Keratinocyte (primary cell): ENCODE measurements around the gene ACTG1. TPM values are rescaled to one million over a fixed set of nuclear protein-coding genes. Genes with fewer than 3 reads are reported as not detected.

Experiments
- DNase-seq: peaks from one replicate; pipeline ENCODE4 v3.0.0-alpha.2; 2011; ENCODE audit warnings: low read depth, missing footprints, low spot score
- FAIRE-seq: peaks from 2 replicates; lab custom pipeline; 2011; peaks lifted over from hg19 to GRCh38; lab: Jason Lieb, UNC
- H2AFZ ChIP-seq: 2 replicates; pipeline ENCODE4 v1.6.0; 2012; ENCODE audit warnings: low read length, control low read depth, inconsistent platforms; ENCODE audit not compliant: control insufficient read depth
- H3K27ac ChIP-seq: 2 replicates; pipeline ENCODE4 v1.5.1; 2011; ENCODE audit warnings: low read length; ENCODE audit not compliant: control insufficient read depth, insufficient read depth
- H3K27me3 ChIP-seq: 3 replicates; pipeline ENCODE4 v1.6.0; 2011; ENCODE audit warnings: low read length; ENCODE audit not compliant: control insufficient read depth, insufficient read depth; ENCODE audit errors: extremely low read depth
- H3K36me3 ChIP-seq, 2 experiments: 2 replicates in 1 of 2; 3 replicates in 1 of 2; pipeline ENCODE4 v1.5.1; 2011; ENCODE audit warnings: low read length in 2 of 2, mild to moderate bottlenecking in 1 of 2; ENCODE audit not compliant: control insufficient read depth in 2 of 2, insufficient read depth in 2 of 2; ENCODE audit errors: extremely low read depth in 1 of 2
- H3K4me1 ChIP-seq: 3 replicates; pipeline ENCODE4 v1.5.1; 2011; ENCODE audit warnings: low read length; ENCODE audit not compliant: control insufficient read depth, insufficient read depth; ENCODE audit errors: extremely low read depth
- H3K4me2 ChIP-seq: 3 replicates; pipeline ENCODE4 v1.6.0; 2011; ENCODE audit warnings: low read depth, low read length; ENCODE audit not compliant: control insufficient read depth, insufficient read depth; ENCODE audit errors: extremely low read depth
- H3K4me3 ChIP-seq, 3 experiments: fragments of 200-600 bp in 1 of 3; sonication (generic) in 1 of 3; 2 replicates in 2 of 3; 3 replicates in 1 of 3; pipeline ENCODE4 v1.5.1; 2011 to 2016; ENCODE audit warnings: low read length in 3 of 3, mild to moderate bottlenecking in 3 of 3, control low read depth in 2 of 3, inconsistent platforms in 1 of 3, low read depth in 1 of 3, mixed read lengths in 1 of 3, mixed run types in 1 of 3, moderate library complexity in 1 of 3; ENCODE audit not compliant: control insufficient read depth in 2 of 3, insufficient read depth in 2 of 3; ENCODE audit errors: extremely low read depth in 1 of 3
- H3K79me2 ChIP-seq: 2 replicates; pipeline ENCODE4 v1.6.0; 2012; ENCODE audit warnings: low read length; ENCODE audit not compliant: control insufficient read depth, insufficient read depth
- H3K9ac ChIP-seq: 3 replicates; pipeline ENCODE4 v1.6.0; 2011; ENCODE audit warnings: low read length; ENCODE audit not compliant: control insufficient read depth, insufficient read depth; ENCODE audit errors: extremely low read depth
- H3K9me1 ChIP-seq: 3 replicates; pipeline ENCODE4 v1.6.0; 2011; ENCODE audit warnings: low read length; ENCODE audit not compliant: control insufficient read depth, insufficient read depth; ENCODE audit errors: extremely low read depth
- H3K9me3 ChIP-seq: 2 replicates; pipeline ENCODE4 v1.5.1; 2012; ENCODE audit warnings: low read depth, low read length; ENCODE audit not compliant: control insufficient read depth
- H4K20me1 ChIP-seq: 3 replicates; pipeline ENCODE4 v1.6.0; 2011; ENCODE audit warnings: low read length; ENCODE audit not compliant: control insufficient read depth, insufficient read depth; ENCODE audit errors: extremely low read depth
- CTCF ChIP-seq, 3 experiments: IDR thresholded peaks in 1 of 3; conservative IDR thresholded peaks in 1 of 3; optimal IDR thresholded peaks in 1 of 3; 2 replicates in 2 of 3; 3 replicates in 1 of 3; pipeline versions ENCODE3 to v1.5.1; 2011; ENCODE audit warnings: low read length in 3 of 3, mild to moderate bottlenecking in 3 of 3, moderate library complexity in 2 of 3, control low read depth in 1 of 3, inconsistent platforms in 1 of 3; ENCODE audit not compliant: insufficient read depth in 2 of 3; ENCODE audit errors: extremely low read depth in 1 of 3
- EZH2 ChIP-seq: IDR thresholded peaks from one replicate; pipeline ENCODE4 v1.6.1; 2012; ENCODE audit warnings: inconsistent platforms, mild to moderate bottlenecking, low read length, moderate library complexity
- dilution Hi-C: fragments of 300-500 bp; cut with MboI; formaldehyde crosslinking; loops from one replicate; pipeline ENCODE4 v1.7.0; 2020; ENCODE audit warnings: low sequenced_read_pairs; ENCODE audit not compliant: extremely low pct_ligation_motif_present
- polyA plus RNA-seq, 5 experiments: library from polyadenylated mRNA; depleted of rRNA in 3 of 5; stranded (reverse) in 3 of 5; stranded (forward) in 1 of 5; unstranded in 1 of 5; fragments of >200 nt; gene quantifications; 1 replicate in 1 of 5; 2 replicates in 3 of 5; 3 replicates in 1 of 5; pipeline versions ENCODE4 v1.2.1 to v1.2.3, GENCODE V29; 2011 to 2012; ENCODE audit warnings: missing spikeins in 2 of 5, low read depth in 1 of 5, low replicate concordance in 1 of 5

ACTG1 gene
- polyA plus RNA-seq, 1 donor (not counting 4 experiments of a cell fraction or from before 2014, with no cell fraction given) = 1,867 TPM

DNA sequence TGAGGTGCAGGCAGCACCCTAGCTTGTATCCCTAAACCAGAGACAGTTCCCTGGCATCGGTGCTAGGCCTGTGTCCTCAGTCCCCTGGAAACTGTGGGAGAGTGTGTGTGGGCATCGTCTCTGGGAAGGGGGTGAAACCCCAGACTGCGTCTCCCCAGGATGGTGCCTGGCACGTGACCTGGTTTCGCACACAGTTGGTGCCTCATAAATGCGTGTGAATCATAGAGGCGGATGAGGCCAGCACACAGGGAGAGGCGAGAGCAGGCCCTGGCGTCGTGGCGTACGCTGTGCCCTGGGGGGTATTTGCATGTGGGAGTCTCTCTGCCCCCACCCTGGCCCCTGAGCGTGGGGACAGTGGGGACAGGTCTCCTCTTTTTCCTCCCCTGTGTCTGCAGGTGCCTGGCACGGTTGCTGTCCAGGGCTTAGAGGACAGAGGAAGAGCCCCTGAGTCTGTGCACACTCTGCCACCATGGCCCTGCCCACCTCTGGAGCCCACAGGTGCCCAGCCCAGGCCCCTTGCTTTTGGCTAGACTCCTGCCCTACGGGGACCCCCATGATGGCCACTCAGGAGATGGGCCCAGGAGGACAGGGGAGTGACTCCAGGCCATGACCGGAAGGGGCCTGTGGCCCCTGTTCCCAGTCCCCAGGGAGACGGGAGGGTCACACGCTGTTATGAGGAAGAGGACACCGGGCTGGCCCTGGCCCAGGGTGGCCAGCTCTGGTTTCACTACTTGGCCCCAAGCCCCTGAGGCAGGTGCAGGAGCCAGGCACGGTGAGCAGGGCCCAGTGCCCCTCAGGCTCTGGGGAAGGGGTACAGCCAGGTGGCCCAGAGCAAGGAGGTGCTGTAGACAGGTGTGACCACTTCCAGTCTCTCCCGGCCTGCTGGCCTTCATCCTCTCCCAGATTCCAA lies 14.3 kb upstream of the ACTG1 start:
- Histone ChIP-seq H3K9me1 (no peaks in the 10 kb centered on the region), H3K9ac (no peak overlapping the region), H3K79me2 (no peaks in the 10 kb centered on the region), H3K4me3 (no peak overlapping the region), H3K4me2 (no peak overlapping the region), H3K36me3 (no peaks in the 10 kb centered on the region), H3K9me3 (peaks cover 2% of the 10 kb centered on the region), H2AFZ (no peak overlapping the region), H3K4me1 (no peaks in the 10 kb centered on the region), H4K20me1 (peaks cover 3% of the 10 kb centered on the region), H3K27me3 (peaks cover 60% of the 10 kb centered on the region), H3K27ac (no peak overlapping the region)
- no peak for FAIRE-seq
- dilution Hi-C loops = no loop called here
- no peak for TF ChIP-seq EZH2
- TF ChIP-seq CTCF (optimal IDR thresholded peaks at IDR 0.05 in 1 of 3, IDR thresholded peaks at IDR 0.05 in 1 of 3, conservative IDR thresholded peaks at IDR 0.05 in 1 of 3; ENCODE audit: extremely low read depth in 1 of 3, insufficient read depth in 2 of 3, low read length in 3 of 3) = no peak
- no peak for DNase-seq

DNA sequence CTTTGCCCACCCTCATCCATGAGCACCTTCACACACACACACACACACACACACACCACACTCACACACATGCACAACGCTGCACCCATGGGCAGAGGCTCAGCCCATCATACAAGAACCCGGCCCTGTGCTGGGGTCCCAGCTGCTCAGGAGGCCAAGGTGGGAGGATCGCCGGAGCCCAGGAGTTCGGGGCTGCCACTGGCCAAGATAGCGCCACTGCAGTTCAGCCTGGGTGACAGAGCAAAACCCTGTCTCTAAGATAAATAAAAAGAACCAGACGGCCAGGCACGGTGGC lies 12.2 kb upstream of the ACTG1 start:
- TF ChIP-seq EZH2 = no peak
- TF ChIP-seq CTCF (optimal IDR thresholded peaks at IDR 0.05 in 1 of 3, IDR thresholded peaks at IDR 0.05 in 1 of 3, conservative IDR thresholded peaks at IDR 0.05 in 1 of 3; ENCODE audit: extremely low read depth in 1 of 3, insufficient read depth in 2 of 3, low read length in 3 of 3) = no peak
- Histone ChIP-seq H3K27ac (no peak overlapping the region), H3K4me2 (no peak overlapping the region), H3K79me2 (no peaks in the 10 kb centered on the region), H3K36me3 (no peaks in the 10 kb centered on the region), H4K20me1 (peaks cover 3% of the 10 kb centered on the region), H2AFZ (no peak overlapping the region), H3K9me3 (no peaks in the 10 kb centered on the region), H3K4me1 (no peaks in the 10 kb centered on the region), H3K9me1 (no peaks in the 10 kb centered on the region), H3K9ac (no peak overlapping the region), H3K27me3 (peaks cover 59% of the 10 kb centered on the region), H3K4me3 (no peak overlapping the region)
- no peak for FAIRE-seq
- dilution Hi-C loops = no loop called here
- no peak for DNase-seq
